Nephron progenitor cell (in vitro differentiated cells): ENCODE measurements around the gene EPHB4.

Experiments
- DNase-seq: peaks from one replicate; pipeline ENCODE4 v3.0.0; 2021
- H3K27ac Mint-ChIP-seq: 2 replicates; pipeline ENCODE4 v1.8.0; 2021; ENCODE audit warnings: mild to moderate bottlenecking, moderate library complexity, mixed read lengths
- H3K27me3 Mint-ChIP-seq: 2 replicates; pipeline ENCODE4 v1.8.0; 2021; ENCODE audit warnings: mild to moderate bottlenecking, low read depth, mixed read lengths; ENCODE audit not compliant: poor library complexity
- H3K36me3 Mint-ChIP-seq: 2 replicates; pipeline ENCODE4 v1.8.0; 2021; ENCODE audit warnings: low read depth, mixed read lengths
- H3K4me1 Mint-ChIP-seq: 2 replicates; pipeline ENCODE4 v1.8.0; 2021; ENCODE audit warnings: mixed read lengths
- H3K4me3 Mint-ChIP-seq: 2 replicates; pipeline ENCODE4 v1.8.0; 2021; ENCODE audit warnings: mild to moderate bottlenecking, moderate library complexity, mixed read lengths
- H3K9me3 Mint-ChIP-seq: 2 replicates; pipeline ENCODE4 v1.8.0; 2021; ENCODE audit warnings: mild to moderate bottlenecking, moderate library complexity, mixed read lengths
- CTCF ChIP-seq: fragments of 200-600 bp; sonication (generic); IDR thresholded peaks from 2 replicates; pipeline ENCODE4 v1.5.0; 2021; ENCODE audit warnings: antibody characterized with exemption

Gene EPHB4

GRCh38 chr7:100832281-100832633, 4.9 kb upstream of the EPHB4 start:
- Mint-ChIP-seq H3K9me3 (no peaks in the 10 kb centered on the region), H3K27ac (no peak overlapping the region), H3K36me3 (peaks cover 6% of the 10 kb centered on the region), H3K4me3 (no peak overlapping the region), H3K27me3 (peaks cover 11% of the 10 kb centered on the region), H3K4me1 (peaks cover 41% of the 10 kb centered on the region)
- DNase-seq: no peak
- TF ChIP-seq CTCF: no peak

GRCh38 chr7:100830396-100830795, 3.1 kb upstream of the EPHB4 start:
- Mint-ChIP-seq H3K4me3 (no peak overlapping the region), H3K4me1 (peaks cover 34% of the 10 kb centered on the region), H3K27ac (no peak overlapping the region), H3K27me3 (peaks cover 11% of the 10 kb centered on the region), H3K9me3 (no peaks in the 10 kb centered on the region), H3K36me3 (peaks cover 6% of the 10 kb centered on the region)
- TF ChIP-seq CTCF: no peak
- no peak for DNase-seq

- H3K36me3 Mint-ChIP-seq: peaks cover 3% of the 10 kb centered on the region
- H3K27ac Mint-ChIP-seq: peak overlapping the region; percentile 80
- no peak for DNase-seq
- H3K27me3 Mint-ChIP-seq: peaks cover 11% of the 10 kb centered on the region
- H3K4me1 Mint-ChIP-seq: peaks cover 42% of the 10 kb centered on the region
- H3K9me3 Mint-ChIP-seq: no peaks in the 10 kb centered on the region
- peak overlapping the region; percentile 98 for H3K4me3 Mint-ChIP-seq
- TF ChIP-seq CTCF: no peak
These were observed 1.9 kb upstream of the EPHB4 start for GRCh38 chr7:100829150-100829716.

- Mint-ChIP-seq H3K4me1 (peaks cover 47% of the 10 kb centered on the region), H3K27ac (peak overlapping the region; percentile 83), H3K36me3 (peaks cover 13% of the 10 kb centered on the region), H3K9me3 (no peaks in the 10 kb centered on the region), H3K4me3 (peak overlapping the region; percentile 100), H3K27me3 (peaks cover 7% of the 10 kb centered on the region)
- no peak for TF ChIP-seq CTCF
- DNase-seq: peak; percentile 38
These were observed 601 bp downstream of the EPHB4 start for GRCh38 chr7:100826514-100827329.

- H3K9me3 Mint-ChIP-seq: no peaks in the 10 kb centered on the region
- peaks cover 15% of the 10 kb centered on the region for H3K36me3 Mint-ChIP-seq
- peak overlapping the region; percentile 100 for H3K4me3 Mint-ChIP-seq
- peak; percentile 9 for TF ChIP-seq CTCF
- H3K27me3 Mint-ChIP-seq: peaks cover 5% of the 10 kb centered on the region
- H3K4me1 Mint-ChIP-seq: peaks cover 47% of the 10 kb centered on the region
- peak overlapping the region; percentile 83 for H3K27ac Mint-ChIP-seq
- no peak for DNase-seq
These were observed 1.4 kb downstream of the EPHB4 start for GRCh38 chr7:100825751-100826513.
